ENCODE data around the gene PHLDA3.

- TF ChIP-seq EZH2phosphoT487 (conservative IDR thresholded peaks at IDR 0.05; ENCODE audit: low read length), result no peak
- no peak for TF ChIP-seq CTCF (IDR thresholded peaks at IDR 0.05; ENCODE audit: insufficient read depth, low read length, poor library complexity, severe bottlenecking)
These were observed 14.4 kb downstream of the PHLDA3 start for GRCh38 chr1:201454608-201455007.

All from SU-DHL-6 (cell line).